DMS79 treated with DMSO at 0.1 percent for 48 hours (cell line): ENCODE results near the gene CACNB2.
"Not testable (repeated sequence)": the region's sequence is repeated elsewhere in the genome, so short reads cannot be mapped to it uniquely, and the experiment has no call there.

Source experiments
- DNase-seq: peaks from one replicate; lab custom pipeline; 2025; lab: John Stamatoyannopoulos, UW

CACNB2 gene

DNA sequence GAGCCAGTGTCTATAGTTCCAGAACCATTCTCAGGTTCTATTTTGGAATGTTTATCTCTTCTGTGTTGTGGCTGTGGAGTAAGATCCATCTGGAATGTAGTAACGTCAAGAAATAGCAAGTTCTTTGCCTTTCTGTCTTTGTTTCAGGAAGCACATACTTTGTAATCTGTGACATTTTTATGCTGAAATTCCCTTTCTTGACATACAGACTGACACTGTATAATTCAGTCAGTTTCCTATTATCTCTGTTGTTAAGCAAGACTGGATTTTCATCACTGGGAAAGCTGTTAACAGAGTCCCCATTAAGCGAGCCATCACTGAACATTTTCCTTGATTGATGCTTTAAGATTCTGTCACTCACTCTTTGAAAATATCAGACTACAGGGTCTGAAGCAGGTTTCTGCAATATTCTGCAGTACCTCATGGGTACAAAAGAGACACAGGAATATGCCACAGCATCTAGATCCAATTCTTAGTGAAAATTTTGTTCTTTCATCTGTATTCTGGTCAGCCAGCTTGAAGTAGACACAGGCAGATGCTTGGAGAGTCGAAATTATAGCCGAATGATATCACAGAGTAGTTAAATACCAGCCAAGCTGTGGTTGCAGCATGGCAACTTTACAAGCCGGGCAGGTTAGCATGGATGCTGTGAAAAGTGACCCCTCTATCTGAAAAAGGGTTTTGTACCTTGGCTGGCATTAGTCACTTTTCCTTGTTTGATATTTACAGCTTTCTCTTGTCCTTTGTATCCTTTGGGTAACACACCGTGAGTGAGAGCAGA lies 62.6 kb downstream of the CACNB2 start:
- DNase-seq, result no peak

- no peak for DNase-seq
Observed at GRCh38 chr10:18203471-18203870, 63.2 kb downstream of the CACNB2 start.

DNA sequence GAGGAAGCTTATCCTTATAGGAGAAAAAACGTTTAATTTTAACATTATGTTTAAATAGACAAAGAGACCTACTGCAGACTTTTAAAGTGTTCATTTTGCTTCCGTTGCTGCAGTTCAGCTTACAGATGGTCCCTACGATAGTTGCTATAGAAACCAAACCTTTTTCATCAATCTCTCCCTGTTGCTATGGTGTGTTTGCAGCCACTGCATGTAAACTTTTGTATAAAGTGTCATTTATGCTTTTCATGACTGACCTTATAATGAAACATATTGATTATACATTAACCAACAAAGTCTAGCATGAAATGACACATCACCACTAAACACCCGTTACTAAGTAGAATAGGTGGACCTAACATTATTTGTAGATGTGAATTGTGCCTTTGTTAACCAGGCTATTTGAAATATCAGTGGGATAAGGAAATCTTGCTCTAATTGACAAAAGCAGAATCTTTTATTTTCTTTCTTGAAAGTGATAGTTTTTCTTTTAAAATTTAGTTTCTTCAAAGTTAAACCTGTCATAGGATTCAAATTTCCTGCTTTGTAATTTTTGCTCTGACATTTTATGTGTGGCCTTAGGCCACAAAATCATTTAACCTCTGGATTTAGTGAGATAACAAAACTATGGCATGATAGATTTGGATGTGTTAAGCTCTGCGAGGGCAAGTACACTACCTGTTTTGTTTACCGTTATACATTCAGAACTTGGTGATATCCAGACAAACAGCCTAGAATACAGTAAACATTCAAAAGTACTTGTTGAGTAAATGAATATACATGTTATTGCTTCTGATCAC lies 64.0 kb downstream of the CACNB2 start:
- DNase-seq, result no peak

DNA sequence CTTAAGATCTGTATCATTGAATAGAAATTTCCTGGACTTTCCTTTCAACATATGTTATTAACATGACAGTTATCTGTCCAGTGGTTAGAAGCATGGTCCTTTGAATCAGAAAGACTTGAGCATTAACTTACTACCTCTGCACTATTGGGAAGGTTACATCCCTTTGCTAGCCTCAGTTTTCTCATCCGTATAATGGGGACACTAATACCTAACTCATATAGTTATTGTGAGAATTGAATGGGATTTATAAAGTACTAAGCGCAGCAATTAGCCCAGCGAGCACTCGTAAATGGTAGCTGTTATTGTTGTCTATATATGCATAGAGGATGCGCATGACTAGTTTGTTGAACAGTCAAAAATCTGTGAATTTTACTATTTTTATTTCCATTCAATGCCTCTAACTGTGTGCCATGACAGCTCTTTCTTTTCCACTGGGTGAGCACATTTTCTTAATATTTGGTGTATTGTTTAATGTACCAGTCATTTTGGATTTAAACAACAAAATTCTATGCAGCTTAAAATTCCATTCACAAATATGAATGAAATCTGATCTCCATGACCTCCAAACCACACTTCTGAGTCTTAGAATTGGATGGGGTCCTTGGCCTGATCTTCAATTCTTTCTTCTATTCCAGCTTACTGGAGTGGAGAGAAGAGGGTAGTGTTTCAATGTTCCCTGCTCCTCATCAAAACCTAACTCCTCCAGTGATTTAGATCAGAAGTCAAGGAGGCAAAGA lies 65.0 kb downstream of the CACNB2 start:
- DNase-seq, result no peak

- not testable (repeated sequence) for DNase-seq
Observed at GRCh38 chr10:18208186-18208585, 68.0 kb downstream of the CACNB2 start.

GRCh38 chr10:18209241-18209640 lies 69.0 kb downstream of the CACNB2 start:
- no peak for DNase-seq

DNA sequence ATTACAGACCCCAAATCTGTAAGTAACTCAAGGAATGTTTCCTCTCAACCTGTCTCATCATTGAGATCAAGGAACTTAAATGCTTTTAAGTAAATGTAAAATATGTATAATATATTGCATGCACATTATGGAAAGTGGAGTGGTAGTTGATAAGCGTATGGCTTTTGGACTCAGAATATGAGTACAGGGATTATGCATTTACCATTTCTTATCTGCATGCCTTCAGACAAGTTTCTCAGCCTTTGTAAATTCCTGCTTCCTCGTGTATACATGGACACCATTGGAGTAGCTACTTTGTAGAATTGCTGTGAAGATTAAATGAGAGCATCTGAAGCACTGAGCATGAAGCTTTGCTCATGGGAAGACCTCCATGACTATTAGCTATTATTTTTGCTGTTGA lies 70.5 kb downstream of the CACNB2 start:
- DNase-seq, result no peak

- DNase-seq, result no peak
Observed at GRCh38 chr10:18211862-18212261, 71.6 kb downstream of the CACNB2 start.

DNA sequence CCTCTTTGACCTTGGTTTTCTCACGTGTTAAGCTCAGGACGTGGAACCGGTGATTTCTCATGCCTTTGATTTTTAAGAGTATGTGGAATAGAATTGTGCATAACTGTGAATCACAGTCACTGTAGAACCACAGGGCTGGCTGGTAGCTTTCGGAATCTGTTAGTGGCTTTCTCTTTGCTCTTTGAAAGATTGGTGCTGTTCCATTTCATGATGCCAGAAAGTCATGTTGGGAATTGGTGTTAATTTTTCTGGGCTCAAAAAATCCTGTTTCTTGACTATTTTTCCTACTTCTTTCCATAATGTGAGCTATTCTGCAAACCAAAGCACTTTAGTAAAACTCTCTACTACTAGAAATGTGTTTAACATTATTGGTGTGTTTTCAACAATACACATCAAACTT lies 73.0 kb downstream of the CACNB2 start:
- no peak for DNase-seq

GRCh38 chr10:18214691-18215563 lies 74.7 kb downstream of the CACNB2 start:
- no peak for DNase-seq

GRCh38 chr10:18216482-18216881 lies 76.3 kb downstream of the CACNB2 start:
- no peak for DNase-seq

GRCh38 chr10:18217577-18217976 lies 77.4 kb downstream of the CACNB2 start:
- DNase-seq, result no peak

DNA sequence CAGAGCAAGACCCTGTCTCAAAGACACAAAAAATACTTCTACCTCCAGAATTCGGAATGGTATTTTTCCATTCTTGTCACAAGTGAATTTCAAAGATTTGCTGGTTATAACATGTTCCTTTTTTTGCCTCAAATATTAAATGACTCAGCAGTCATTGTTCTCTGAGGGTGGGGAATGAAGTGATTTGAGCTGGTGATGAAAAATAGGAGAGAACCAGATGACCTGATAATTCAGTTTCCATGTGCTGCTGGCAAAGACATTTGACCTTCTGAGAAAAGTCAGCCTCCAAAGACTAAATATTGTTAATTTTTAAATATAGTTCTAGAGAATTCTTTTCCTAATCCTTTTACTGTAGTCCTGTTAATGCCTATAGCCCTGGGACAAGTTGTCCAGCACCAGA lies 78.9 kb downstream of the CACNB2 start:
- no peak for DNase-seq

DNA sequence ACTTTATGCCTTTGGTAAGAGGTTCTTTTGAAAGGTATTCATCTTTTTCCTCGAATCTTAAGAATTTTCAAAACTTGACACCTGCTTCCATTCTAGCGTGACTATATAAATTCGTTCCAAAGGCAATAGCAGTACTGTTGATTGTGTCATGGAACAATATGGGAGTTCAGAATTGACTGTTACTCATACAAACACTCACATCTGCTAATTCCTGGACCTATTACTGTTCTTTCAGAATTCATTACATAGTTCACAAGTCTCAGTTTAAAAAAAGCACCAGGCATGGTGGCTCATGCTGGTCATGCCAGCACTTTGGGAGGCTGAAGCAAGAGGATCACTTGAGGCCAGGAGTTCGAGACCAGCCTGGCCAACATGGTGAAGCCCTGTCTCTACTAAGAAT lies 80.9 kb downstream of the CACNB2 start:
- no peak for DNase-seq

DNA sequence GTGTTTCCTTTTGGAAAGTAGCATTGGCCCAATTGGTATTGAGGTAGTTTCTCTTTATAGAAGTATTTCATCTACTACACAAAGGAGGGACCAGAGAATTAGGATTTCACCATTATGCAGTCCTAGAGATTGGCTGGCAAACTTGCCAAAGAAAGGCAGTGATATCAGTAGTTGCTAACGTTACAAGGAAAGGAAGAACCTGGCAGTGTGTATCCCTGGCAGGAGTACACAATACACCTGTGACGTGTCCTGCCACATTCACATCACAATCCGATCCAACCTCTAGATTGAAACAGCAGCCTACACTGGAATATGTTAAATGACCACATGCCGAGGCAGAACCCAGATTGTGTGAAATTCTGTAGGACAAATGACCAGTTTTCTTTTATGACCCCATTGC lies 81.7 kb downstream of the CACNB2 start:
- DNase-seq, result no peak

- DNase-seq, result no peak
Observed at GRCh38 chr10:18222866-18223265, 82.6 kb downstream of the CACNB2 start.

GRCh38 chr10:18223898-18224297 lies 83.7 kb downstream of the CACNB2 start:
- no peak for DNase-seq

DNA sequence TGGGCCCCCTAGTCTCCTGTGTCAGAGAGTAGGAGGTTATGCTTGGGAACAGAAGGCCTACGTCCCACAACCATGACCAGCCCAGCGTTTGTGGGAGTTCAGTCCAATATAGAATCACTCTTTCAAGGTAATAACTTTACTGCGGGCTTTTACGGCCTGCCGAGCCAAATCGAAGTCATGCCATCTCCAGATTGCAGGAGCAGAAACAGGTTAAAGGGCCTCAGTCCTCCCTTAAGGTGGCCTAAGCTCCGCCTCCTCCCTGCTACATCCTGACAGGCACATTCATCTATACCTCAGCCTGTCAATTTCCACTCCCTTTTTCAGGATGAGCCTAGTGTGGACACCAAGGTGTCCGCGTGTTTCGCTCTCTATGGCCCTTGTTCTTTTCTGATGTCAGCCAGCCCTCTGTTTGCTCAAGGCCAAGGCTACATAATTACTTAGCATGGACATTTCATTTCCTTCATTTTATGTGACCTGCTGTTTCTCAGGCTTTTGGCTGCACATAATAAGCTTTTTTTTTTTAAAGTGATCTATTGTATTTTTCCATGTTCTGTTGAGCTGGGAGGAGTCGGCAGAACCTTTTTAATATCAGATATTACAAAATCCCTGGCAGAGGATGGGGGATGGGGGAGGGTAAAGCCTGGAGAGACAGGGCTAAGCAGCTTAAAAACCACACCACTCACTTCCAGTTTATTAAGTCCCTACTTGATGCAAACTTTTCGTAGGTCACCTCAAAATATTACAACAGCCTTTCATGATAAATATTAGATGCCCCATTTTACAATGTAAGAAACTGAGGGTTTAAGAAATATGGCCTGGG lies 84.6 kb downstream of the CACNB2 start:
- DNase-seq, result no peak

DNA sequence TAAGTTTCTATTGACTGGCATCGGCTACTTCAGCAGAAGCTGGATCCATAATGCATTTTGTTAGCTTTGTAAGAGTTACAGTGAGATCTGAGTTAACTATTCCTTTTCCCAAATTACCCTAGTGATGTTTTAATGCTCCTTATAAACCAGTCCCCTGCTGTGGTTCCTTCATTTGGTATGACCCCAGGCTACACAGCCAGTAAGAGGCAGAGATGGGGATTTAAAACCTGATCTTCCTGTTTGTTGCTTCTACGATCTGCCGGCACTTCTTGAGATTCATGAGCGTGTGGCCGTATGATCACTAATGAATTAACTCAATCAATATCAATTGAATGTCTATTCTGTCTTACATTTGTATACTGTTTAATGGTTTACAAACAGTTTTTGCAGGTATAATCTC lies 86.1 kb downstream of the CACNB2 start:
- DNase-seq, result no peak

DNA sequence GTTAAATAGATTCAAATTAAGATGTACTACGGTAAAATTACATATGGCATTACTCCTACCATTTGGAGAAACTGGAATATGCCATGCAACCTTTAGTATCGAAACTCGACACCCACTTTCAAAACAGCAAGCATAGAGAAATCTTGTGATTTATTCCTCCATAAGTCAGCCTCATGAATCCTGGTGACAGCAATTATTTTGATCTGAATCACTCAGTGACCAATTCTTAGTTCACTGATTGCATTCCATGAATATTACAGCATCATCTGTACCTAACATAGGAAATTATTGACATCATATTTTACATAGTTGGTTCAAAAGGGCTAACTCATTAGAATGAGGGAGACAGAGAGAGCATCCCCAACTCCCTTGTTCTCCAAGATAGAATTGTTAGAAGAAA lies 89.6 kb downstream of the CACNB2 start:
- DNase-seq, result no peak

- no peak for DNase-seq
Observed at GRCh38 chr10:18230794-18231193, 90.6 kb downstream of the CACNB2 start.
